MCF 10A (cell line): ENCODE data around the gene SUSD5. TPM values are rescaled to one million over a fixed set of nuclear protein-coding genes. Genes with fewer than 3 reads are reported as not detected.

Experiments used
- Bru-seq: library from RNA; stranded (reverse); fragments of 400-500 nt; gene quantifications from one replicate; lab custom pipeline; 2021; lab: Mats Ljungman, UMichigan
- BruChase-seq, 2 experiments: library from RNA; stranded (reverse); fragments of 400-500 nt; gene quantifications; one replicate each; lab custom pipeline; 2021; lab: Mats Ljungman, UMichigan
- BruUV-seq: library from RNA; stranded (reverse); fragments of 400-500 nt; replicated peaks from 2 replicates; lab custom pipeline; 2021; lab: Mats Ljungman, UMichigan
- CTCF ChIA-PET: fragments of 300-600 bp; sonication (Branson Sonifier 250); formaldehyde crosslinking; extraction: SDS; loops from one replicate; lab custom pipeline; 2021; ENCODE audit warnings: antibody characterized with exemption, inconsistent platforms; lab: Yijun Ruan, JAX
- POLR2A ChIA-PET: fragments of 300-600, 350-650 bp; sonication (Branson Sonifier 250); formaldehyde crosslinking; extraction: SDS; loops from one replicate; lab custom pipeline; 2020; ENCODE audit warnings: antibody characterized with exemption, inconsistent platforms; lab: Yijun Ruan, JAX
- DNase-seq: peaks from one replicate; pipeline ENCODE4 v3.0.0-alpha.2; 2018; ENCODE audit not compliant: unreplicated experiment
- H3K27ac Mint-ChIP-seq: one replicate; pipeline ENCODE4 v1.8.0; 2022; ENCODE audit warnings: mild to moderate bottlenecking, low read depth, mixed read lengths; ENCODE audit not compliant: unreplicated experiment
- H3K27me3 Mint-ChIP-seq: one replicate; pipeline ENCODE4 v1.8.0; 2022; ENCODE audit warnings: mixed read lengths; ENCODE audit not compliant: insufficient read depth, unreplicated experiment
- H3K36me3 Mint-ChIP-seq: one replicate; pipeline ENCODE4 v1.8.0; 2022; ENCODE audit warnings: mild to moderate bottlenecking, moderate library complexity, mixed read lengths; ENCODE audit not compliant: insufficient read depth, unreplicated experiment
- H3K4me1 Mint-ChIP-seq: one replicate; pipeline ENCODE4 v1.8.0; 2022; ENCODE audit warnings: mixed read lengths; ENCODE audit not compliant: insufficient read depth, unreplicated experiment
- H3K4me3 Mint-ChIP-seq: one replicate; pipeline ENCODE4 v1.8.0; 2022; ENCODE audit warnings: mild to moderate bottlenecking, moderate library complexity, mixed read lengths; ENCODE audit not compliant: unreplicated experiment
- H3K9me3 Mint-ChIP-seq: one replicate; pipeline ENCODE4 v1.8.0; 2022; ENCODE audit warnings: mixed read lengths; ENCODE audit not compliant: unreplicated experiment
- intact Hi-C: fragments of 100-400 bp; cut with micrococcal nuclease; formaldehyde crosslinking; loops from 2 replicates; pipeline ENCODE4 v1.14.1; 2022
- long read RNA-seq: library from polyadenylated mRNA; stranded (forward); transcript quantifications from one replicate; pipeline ENCODE4 v2.0.0, GENCODE V29; 2022
- total RNA-seq: library from RNA; stranded (reverse); gene quantifications from 2 replicates; pipeline ENCODE4 v1.2.3, GENCODE V29; 2022
- TF ChIP-seq, protein P1 (sequence below): fragments of 200-600 bp; IDR thresholded peaks from one replicate; pipeline ENCODE4 v1.8.0; 2022; ENCODE audit warnings: antibody characterized with exemption, mild to moderate bottlenecking; ENCODE audit not compliant: unreplicated experiment

The SUSD5 gene
- total RNA-seq (3.4 and 3.8 TPM in 2 replicates), Bru-seq, nascent RNA (percentile 39 among the genes with signal in this experiment), BruChase-seq, experiment 1, labeled RNA remaining after a 6-hour chase (percentile 40 among the genes with signal in this experiment), BruChase-seq, experiment 2, labeled RNA remaining after a 2-hour chase (percentile 32 among the genes with signal in this experiment)
- long read RNA-seq, full-length matches to known transcripts, result 14 of 15 reads
- long read RNA-seq, partial matches to known transcripts, result 0 of 15 reads
- long read RNA-seq, other reads (novel, unspliced or antisense), result 1 of 15 reads

DNA sequence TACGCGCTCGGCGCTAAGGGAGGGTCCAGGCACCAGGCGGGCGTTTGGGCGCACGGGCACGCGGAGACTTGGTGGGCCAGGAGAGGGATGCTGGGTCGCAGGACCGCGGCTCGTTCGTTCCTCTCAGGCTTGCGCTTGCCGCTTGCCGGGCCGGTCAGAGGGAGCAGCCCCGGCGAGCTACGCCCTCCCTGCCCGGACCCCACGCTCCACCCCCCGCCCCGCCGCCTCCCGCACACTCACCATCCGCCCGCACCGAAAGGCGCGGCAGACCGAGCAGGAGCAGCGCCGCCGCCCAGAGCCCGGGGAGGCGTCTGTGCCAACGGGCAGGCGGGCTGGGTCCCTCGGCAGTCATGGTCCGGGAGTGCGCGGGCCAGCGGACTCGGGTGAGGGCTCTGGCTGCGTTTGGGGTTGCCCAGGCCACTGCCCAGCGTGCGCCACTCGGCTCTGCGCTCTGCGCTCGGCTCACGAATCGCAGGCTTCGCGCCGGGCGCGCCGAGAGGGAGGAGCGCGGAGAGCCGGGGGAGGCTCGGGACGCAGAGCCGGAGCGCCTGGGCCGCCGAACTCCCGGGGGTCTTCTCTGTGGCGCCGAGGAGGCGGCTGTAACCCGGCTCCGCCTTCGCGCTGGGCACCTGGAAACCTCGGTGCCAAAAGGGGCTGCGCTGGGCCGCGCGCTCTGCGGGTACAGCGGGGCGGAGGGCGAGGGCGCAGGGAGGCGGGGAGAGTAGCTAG lies at the start of gene SUSD5:
Gene SUSD5 (minus strand): TSS at position 365 of the 729 bp plus-strand sequence. CDS start 13 bp downstream, at position 352.
- no TSS peak for BruUV-seq
- TF ChIP-seq, protein P1, sequence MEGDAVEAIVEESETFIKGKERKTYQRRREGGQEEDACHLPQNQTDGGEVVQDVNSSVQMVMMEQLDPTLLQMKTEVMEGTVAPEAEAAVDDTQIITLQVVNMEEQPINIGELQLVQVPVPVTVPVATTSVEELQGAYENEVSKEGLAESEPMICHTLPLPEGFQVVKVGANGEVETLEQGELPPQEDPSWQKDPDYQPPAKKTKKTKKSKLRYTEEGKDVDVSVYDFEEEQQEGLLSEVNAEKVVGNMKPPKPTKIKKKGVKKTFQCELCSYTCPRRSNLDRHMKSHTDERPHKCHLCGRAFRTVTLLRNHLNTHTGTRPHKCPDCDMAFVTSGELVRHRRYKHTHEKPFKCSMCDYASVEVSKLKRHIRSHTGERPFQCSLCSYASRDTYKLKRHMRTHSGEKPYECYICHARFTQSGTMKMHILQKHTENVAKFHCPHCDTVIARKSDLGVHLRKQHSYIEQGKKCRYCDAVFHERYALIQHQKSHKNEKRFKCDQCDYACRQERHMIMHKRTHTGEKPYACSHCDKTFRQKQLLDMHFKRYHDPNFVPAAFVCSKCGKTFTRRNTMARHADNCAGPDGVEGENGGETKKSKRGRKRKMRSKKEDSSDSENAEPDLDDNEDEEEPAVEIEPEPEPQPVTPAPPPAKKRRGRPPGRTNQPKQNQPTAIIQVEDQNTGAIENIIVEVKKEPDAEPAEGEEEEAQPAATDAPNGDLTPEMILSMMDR, result no peak
- Mint-ChIP-seq H3K36me3 (no peaks in the 10 kb centered on the region), H3K9me3 (no peaks in the 10 kb centered on the region), H3K27me3 (peaks cover 15% of the 10 kb centered on the region), H3K4me1 (peaks cover 10% of the 10 kb centered on the region), H3K4me3 (peak within 1 kb of the TSS; percentile 71), H3K27ac (no peak within 1 kb of the TSS)
- DNase-seq, result peak; percentile 41
- intact Hi-C loops, result no loop called here
- CTCF ChIA-PET, result interaction anchor here (0.6 to 1.0 kb wide), 3 partner anchors 58 to 154 kb away, joined by 3 to 4 read pairs (median 3); no protein-coding TSS in a partner anchor
- POLR2A ChIA-PET, result interaction anchor here (1.0 to 1.4 kb wide), 3 partner anchors 20 to 154 kb away, joined by 3 to 5 read pairs (median 3); no protein-coding TSS in a partner anchor

DNA sequence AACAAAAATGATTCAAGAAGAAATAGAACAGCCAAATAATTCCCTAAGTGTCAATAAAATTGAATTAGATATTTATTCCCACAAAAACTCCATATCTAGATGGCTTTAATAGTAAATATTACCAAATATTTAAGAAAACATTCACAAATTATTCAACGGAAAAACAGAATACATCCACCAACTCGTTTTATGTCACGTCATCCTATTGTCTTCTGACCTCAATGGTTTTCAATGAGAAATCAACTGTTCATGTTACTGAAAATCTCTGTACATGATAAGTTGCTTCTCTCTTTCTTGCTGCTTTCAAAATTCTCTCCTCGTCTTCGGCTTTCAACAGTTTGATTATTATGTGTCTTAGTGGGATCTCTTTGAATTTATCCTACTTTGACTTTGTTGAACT lies 41.5 kb upstream of the SUSD5 start:
- POLR2A ChIA-PET, result no interaction called here
- Mint-ChIP-seq H3K27me3 (no peaks in the 10 kb centered on the region), H3K27ac (no peak overlapping the region), H3K4me1 (no peaks in the 10 kb centered on the region), H3K9me3 (no peaks in the 10 kb centered on the region), H3K36me3 (no peaks in the 10 kb centered on the region), H3K4me3 (no peak overlapping the region)
- no TSS peak for BruUV-seq
- DNase-seq, result no peak
- TF ChIP-seq, protein P1, result no peak
- intact Hi-C loops, result no loop called here
- CTCF ChIA-PET, result no interaction called here

DNA sequence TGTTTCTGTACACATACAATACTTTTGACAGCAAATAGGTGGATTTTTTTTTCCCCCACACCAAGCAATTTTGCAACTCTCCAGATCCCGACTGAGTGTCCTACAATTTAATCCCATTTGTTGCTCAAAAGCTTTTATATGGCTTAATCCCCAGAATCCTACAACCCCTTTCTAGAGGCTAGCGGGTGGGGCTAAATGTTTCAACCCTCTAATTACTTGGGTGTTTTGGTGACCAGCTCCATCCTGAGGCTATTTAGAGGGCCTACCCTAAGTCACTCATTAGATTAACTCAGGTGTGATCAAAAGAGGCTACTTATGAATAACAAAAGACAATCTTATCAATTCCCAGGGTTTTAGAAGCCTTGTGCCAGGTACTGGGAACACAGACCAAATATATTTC lies 37.6 kb upstream of the SUSD5 start:
- no peak overlapping the region for H3K4me3 Mint-ChIP-seq

More for the DNA sequence above, 37.6 kb upstream of the SUSD5 start:
- no TSS peak for BruUV-seq
- Mint-ChIP-seq H3K4me1 (no peaks in the 10 kb centered on the region), H3K27me3 (no peaks in the 10 kb centered on the region), H3K27ac (no peak overlapping the region), H3K9me3 (no peaks in the 10 kb centered on the region), H3K36me3 (no peaks in the 10 kb centered on the region)
- intact Hi-C loops, result no loop called here
- TF ChIP-seq, protein P1, result no peak
- DNase-seq, result no peak
- ChIA-PET CTCF (interaction anchor here (1.9 kb wide), 1 partner anchor 116 kb away, joined by 7 read pairs; no protein-coding TSS in a partner anchor), POLR2A (interaction anchor here (1.9 kb wide), 1 partner anchor 44 kb away, joined by 3 read pairs; no protein-coding TSS in a partner anchor)
